Measurements from ENCODE around the gene FAM20C. TPM values are rescaled to one million over a fixed set of nuclear protein-coding genes. Genes with fewer than 3 reads are reported as not detected.

FAM20C gene
- total and polyA plus RNA-seq, 2 of the 8 experiments (the other 6 are each of a cell fraction or from before 2014, with no cell fraction given) = 9.5 to 34.8 TPM

- TF ChIP-seq CHD7 (IDR thresholded peaks at IDR 0.05; ENCODE audit: insufficient replicate concordance, low read length) = no peak
- TF ChIP-seq SP1 (IDR thresholded peaks at IDR 0.05; ENCODE audit: low read depth, low read length) = no peak
- no peak for TF ChIP-seq POLR2A (IDR thresholded peaks at IDR 0.05; ENCODE audit: control extremely low read depth in 1 of 2, low read depth in 2 of 2, low read length in 2 of 2)
- TF ChIP-seq SAP30 (IDR thresholded peaks at IDR 0.05; ENCODE audit: insufficient read depth, insufficient replicate concordance, low read length) = no peak
- no peak for TF ChIP-seq NANOG (IDR thresholded peaks at IDR 0.05; ENCODE audit: insufficient read depth, low read depth, low read length, poor library complexity, severe bottlenecking)
- TF ChIP-seq TEAD4 (IDR thresholded peaks at IDR 0.05; ENCODE audit: low read depth, low read length) = no peak
- TF ChIP-seq ZNF274 (IDR thresholded peaks at IDR 0.05; ENCODE audit: borderline replicate concordance, extremely low read depth, low read length) = no peak
- no peak for TF ChIP-seq FOSL1 (IDR thresholded peaks at IDR 0.05; ENCODE audit: insufficient read depth, low read depth, low read length)
- TF ChIP-seq SRF (IDR thresholded peaks at IDR 0.05; ENCODE audit: low read depth, low read length) = no peak
- no peak for TF ChIP-seq ATF3 (IDR thresholded peaks at IDR 0.05; ENCODE audit: insufficient read depth, low read depth, low read length)
Observed at GRCh38 chr7:264541-265191, 72.3 kb downstream of the FAM20C start (continued).
